H1 (cell line): ENCODE data around the gene GALNT2. TPM values are rescaled to one million over a fixed set of nuclear protein-coding genes. Genes with fewer than 3 reads are reported as not detected.

ENCODE experiments used
- CTCF ChIA-PET: fragments of 300-600 bp; sonication (Branson Sonifier 250); formaldehyde crosslinking; loops from one replicate; lab custom pipeline; 2021; ENCODE audit not compliant: partially characterized antibody; lab: Charles Lee
- POLR2A ChIA-PET: fragments of 300-600 bp; sonication (Branson Sonifier 250); formaldehyde crosslinking; loops from one replicate; lab custom pipeline; 2021; ENCODE audit warnings: inconsistent platforms; ENCODE audit not compliant: partially characterized antibody; lab: Charles Lee
- DNase-seq, 2 experiments: peaks; one replicate each; pipeline versions ENCODE4 v3.0.0 to v3.0.0-alpha.2; 2010 to 2022; ENCODE audit warnings: low spot score in 2 of 2, low read depth in 1 of 2, mixed read lengths in 1 of 2
- FAIRE-seq: peaks from 2 replicates; lab custom pipeline; 2011; peaks lifted over from hg19 to GRCh38; lab: Jason Lieb, UNC
- H2AFZ ChIP-seq: 2 replicates; pipeline ENCODE4 v1.8.1; 2012; ENCODE audit warnings: low read length, inconsistent platforms
- H2AK5ac ChIP-seq: 2 replicates; pipeline ENCODE4 v1.6.1; 2013; ENCODE audit warnings: low read depth, low read length
- H2BK120ac ChIP-seq: replicated peaks from 2 replicates; pipeline ENCODE3; 2013; ENCODE audit warnings: low read depth, low read length, inconsistent platforms
- H2BK12ac ChIP-seq: 2 replicates; pipeline ENCODE4 v1.6.1; 2013; ENCODE audit warnings: low read depth, low read length
- H2BK15ac ChIP-seq: 2 replicates; pipeline ENCODE4 v1.6.1; 2013; ENCODE audit warnings: low read length
- H2BK20ac ChIP-seq: 2 replicates; pipeline ENCODE4 v1.6.1; 2013; ENCODE audit warnings: low read length
- H2BK5ac ChIP-seq: 2 replicates; pipeline ENCODE4 v1.6.1; 2013; ENCODE audit warnings: low read depth, low read length
- H3K14ac ChIP-seq: 2 replicates; pipeline ENCODE4 v1.6.1; 2013; ENCODE audit warnings: inconsistent platforms; ENCODE audit not compliant: insufficient read length
- H3K18ac ChIP-seq: 2 replicates; pipeline ENCODE4 v1.6.1; 2013; ENCODE audit warnings: low read length; ENCODE audit errors: extremely low read depth
- H3K23ac ChIP-seq: 2 replicates; pipeline ENCODE4 v1.6.1; 2013; ENCODE audit warnings: inconsistent platforms; ENCODE audit not compliant: insufficient read length
- H3K23me2 ChIP-seq: 2 replicates; pipeline ENCODE4 v1.6.1; 2013; ENCODE audit warnings: low read depth, low read length
- H3K27ac ChIP-seq: 2 replicates; pipeline ENCODE4 v1.6.1; 2011; ENCODE audit warnings: low read depth, low read length, inconsistent platforms
- H3K27me3 ChIP-seq, 4 experiments: replicated peaks in 1 of 4; 1 replicate in 1 of 4; 2 replicates in 3 of 4; pipeline versions ENCODE4 v1.6.1 to v1.8.1; 2011 to 2013; ENCODE audit warnings: low read length in 3 of 4, mild to moderate bottlenecking in 3 of 4, inconsistent platforms in 2 of 4, mixed read lengths in 2 of 4, moderate library complexity in 1 of 4; ENCODE audit not compliant: control insufficient read depth in 3 of 4, insufficient read depth in 3 of 4; ENCODE audit errors: extremely low read depth in 1 of 4
- H3K36me3 ChIP-seq, 4 experiments: 2 replicates each; pipeline versions ENCODE4 v1.6.1 to v1.8.1; 2011 to 2013; ENCODE audit warnings: mild to moderate bottlenecking in 4 of 4, low read length in 3 of 4, moderate library complexity in 2 of 4, control low read depth in 1 of 4, inconsistent platforms in 1 of 4; ENCODE audit not compliant: insufficient read depth in 4 of 4, control insufficient read depth in 2 of 4
- H3K4ac ChIP-seq: replicated peaks from 2 replicates; pipeline ENCODE3; 2013; ENCODE audit warnings: low read length, low read depth, mixed read lengths, inconsistent platforms; ENCODE audit not compliant: insufficient read length
- H3K4me1 ChIP-seq, 4 experiments: replicated peaks in 1 of 4; 1 replicate in 1 of 4; 2 replicates in 3 of 4; pipeline versions ENCODE4 v1.6.1 to v1.8.1; 2011 to 2013; ENCODE audit warnings: low read length in 3 of 4, inconsistent platforms in 2 of 4, mixed read lengths in 1 of 4; ENCODE audit not compliant: insufficient read depth in 4 of 4, control insufficient read depth in 3 of 4
- H3K4me2 ChIP-seq, 2 experiments: 2 replicates each; pipeline versions ENCODE4 v1.6.1 to v1.8.1; 2011 to 2013; ENCODE audit warnings: low read depth in 2 of 2, low read length in 2 of 2, control low read depth in 1 of 2, inconsistent platforms in 1 of 2, mild to moderate bottlenecking in 1 of 2; ENCODE audit not compliant: insufficient read depth in 1 of 2
- H3K4me3 ChIP-seq, 4 experiments: fragments of 200-600, 300-600 bp in 1 of 4; sonication (generic), shearing (Covaris generic), sonication (Bioruptor Twin) in 1 of 4; 2 replicates each; pipeline versions ENCODE4 v1.5.1 to v1.8.1; 2011 to 2016; ENCODE audit warnings: low read length in 4 of 4, low read depth in 3 of 4, control low read depth in 2 of 4, inconsistent platforms in 2 of 4, mild to moderate bottlenecking in 2 of 4, mixed read lengths in 1 of 4, moderate library complexity in 1 of 4; ENCODE audit not compliant: insufficient read depth in 2 of 4; ENCODE audit errors: extremely low read depth in 1 of 4
- H3K56ac ChIP-seq: replicated peaks from 2 replicates; pipeline ENCODE3; 2013; ENCODE audit warnings: low read depth, mild to moderate bottlenecking, mixed read lengths, low read length, inconsistent platforms; ENCODE audit not compliant: insufficient read length
- H3K79me1 ChIP-seq: 2 replicates; pipeline ENCODE4 v1.6.1; 2013; ENCODE audit warnings: low read depth, low read length, control low read depth
- H3K79me2 ChIP-seq, 2 experiments: 2 replicates each; pipeline versions ENCODE4 v1.6.1 to v1.8.1; 2012 to 2013; ENCODE audit warnings: low read length in 2 of 2, mild to moderate bottlenecking in 2 of 2, inconsistent platforms in 1 of 2; ENCODE audit not compliant: insufficient read depth in 2 of 2, control insufficient read depth in 1 of 2
- H3K9ac ChIP-seq, 4 experiments: replicated peaks in 1 of 4; 1 replicate in 1 of 4; 2 replicates in 3 of 4; pipeline versions ENCODE4 v1.6.1 to v1.8.1; 2011 to 2013; ENCODE audit warnings: low read depth in 3 of 4, low read length in 3 of 4, control low read depth in 2 of 4, mild to moderate bottlenecking in 2 of 4, moderate library complexity in 2 of 4, inconsistent platforms in 1 of 4; ENCODE audit errors: extremely low read depth in 1 of 4
- H3K9me3 ChIP-seq, 2 experiments: 2 replicates each; pipeline versions ENCODE4 v1.6.1 to v1.8.1; 2012 to 2013; ENCODE audit warnings: mild to moderate bottlenecking in 2 of 2, moderate library complexity in 2 of 2, control low read depth in 1 of 2, inconsistent platforms in 1 of 2, low read depth in 1 of 2, low read length in 1 of 2, mixed read lengths in 1 of 2; ENCODE audit not compliant: insufficient read depth in 2 of 2
- H4K20me1 ChIP-seq, 2 experiments: replicated peaks in 1 of 2; 2 replicates each; pipeline versions ENCODE3 to v1.8.1; 2011 to 2013; ENCODE audit warnings: inconsistent platforms in 2 of 2, low read length in 2 of 2, mild to moderate bottlenecking in 1 of 2; ENCODE audit not compliant: insufficient read depth in 2 of 2, control insufficient read depth in 1 of 2
- H4K5ac ChIP-seq: 2 replicates; pipeline ENCODE4 v1.6.1; 2013; ENCODE audit warnings: low read length, low read depth, mixed read lengths, inconsistent platforms; ENCODE audit not compliant: insufficient read length
- H4K8ac ChIP-seq: 2 replicates; pipeline ENCODE4 v1.8.0; 2013; ENCODE audit warnings: mild to moderate bottlenecking, moderate library complexity, low read length, inconsistent platforms; ENCODE audit not compliant: insufficient read depth; ENCODE audit errors: extremely low read depth
- H4K91ac ChIP-seq: replicated peaks from 2 replicates; pipeline ENCODE3; 2013; ENCODE audit warnings: low read length, mixed read lengths, inconsistent platforms; ENCODE audit not compliant: insufficient read length
- ATF3 ChIP-seq: IDR thresholded peaks from 2 replicates; pipeline ENCODE4 v1.6.1; 2011; ENCODE audit warnings: low read depth, mild to moderate bottlenecking, low read length; ENCODE audit not compliant: insufficient read depth
- CEBPB ChIP-seq: IDR thresholded peaks from 2 replicates; pipeline ENCODE4 v1.6.1; 2012; ENCODE audit warnings: low read depth, low read length
- E2F6 ChIP-seq: IDR thresholded peaks from 2 replicates; pipeline ENCODE4 v1.6.1; 2012; ENCODE audit warnings: inconsistent platforms
- EGR1 ChIP-seq: IDR thresholded peaks from 2 replicates; pipeline ENCODE4 v1.6.1; 2011; ENCODE audit warnings: low read depth, low read length, borderline replicate concordance
- HDAC6 ChIP-seq: IDR thresholded peaks from one replicate; pipeline ENCODE4 v1.7.1; 2012; ENCODE audit warnings: low read depth, mild to moderate bottlenecking, inconsistent platforms, low read length, moderate library complexity
- KDM4A ChIP-seq: IDR thresholded peaks from one replicate; pipeline ENCODE4 v1.7.1; 2012; ENCODE audit warnings: low read depth, mild to moderate bottlenecking, moderate library complexity, low read length, inconsistent platforms; ENCODE audit not compliant: severe bottlenecking
- MAX ChIP-seq: IDR thresholded peaks from 2 replicates; pipeline ENCODE4 v1.6.1; 2012; ENCODE audit warnings: inconsistent platforms
- POLR2A ChIP-seq, 2 experiments: IDR thresholded peaks; 1 replicate in 1 of 2; 2 replicates in 1 of 2; pipeline ENCODE4 v1.6.1; 2011; ENCODE audit warnings: low read depth in 2 of 2, low read length in 2 of 2, mild to moderate bottlenecking in 2 of 2; ENCODE audit errors: control extremely low read depth in 1 of 2
- POLR2AphosphoS5 ChIP-seq: IDR thresholded peaks from 2 replicates; pipeline ENCODE4 v1.6.1; 2011; ENCODE audit warnings: low read depth, low read length
- SP1 ChIP-seq: IDR thresholded peaks from 2 replicates; pipeline ENCODE4 v1.6.1; 2011; ENCODE audit warnings: low read depth, low read length
- TCF12 ChIP-seq: IDR thresholded peaks from 2 replicates; pipeline ENCODE4 v1.6.1; 2011; ENCODE audit warnings: low read depth, mild to moderate bottlenecking, low read length
- WGBS, 2 experiments: shearing (Covaris generic) in 1 of 2; methylation state at CpG; one replicate each; pipeline versions ENCODE4 v1.1.6 to v1.1.7; 2013 to 2015; ENCODE audit warnings: low lambda C conversion rate in 2 of 2, mixed read lengths in 2 of 2, inconsistent platforms in 1 of 2, low coverage in 1 of 2, missing lambda C conversion rate in 1 of 2; ENCODE audit not compliant: insufficient replicate concordance in 2 of 2, insufficient coverage in 1 of 2, insufficient read length in 1 of 2; ENCODE audit errors: extremely low coverage in 1 of 2, missing lambda C conversion rate in 1 of 2; 5-methylcytosine and 5-hydroxymethylcytosine counted together
- polyA plus RNA-seq, 7 experiments: library from polyadenylated mRNA; depleted of rRNA in 3 of 7; stranded (reverse) in 5 of 7; unstranded in 2 of 7; fragments of >200 nt in 5 of 7; fragments of 200-250 nt in 2 of 7; gene quantifications; 1 replicate in 5 of 7; 2 replicates in 1 of 7; 4 replicates in 1 of 7; pipeline versions ENCODE4 v1.2.1 to v1.2.3, GENCODE V29; 2011 to 2013; ENCODE audit warnings: missing spikeins in 2 of 7, mixed read lengths in 2 of 7
- total RNA-seq: library from RNA; stranded (reverse); fragmentation: NEBNext Ultra II Directional; extraction: Animal tissue kit (Norgen Biotek cat#: 25700); gene quantifications from 2 replicates; pipeline ENCODE4 v1.2.1, GENCODE V29; 2021

The GALNT2 gene
- total and polyA plus RNA-seq, 2 of the 8 experiments (the other 6 are each of a cell fraction or from before 2014, with no cell fraction given), result 34.5 to 75.3 TPM

GRCh38 chr1:230188826-230189225 is 121.8 kb downstream of the GALNT2 start:
- 76% methylated on average over 6 of the region's 6 CpGs; no CpG with 5 or more reads in 1 of the 2 experiments for WGBS, 2 experiments
- Histone ChIP-seq H3K9ac (no peak overlapping the region), H4K5ac (no peak overlapping the region), H3K4me3 (no peak overlapping the region), H3K79me2 (no peaks in the 10 kb centered on the region), H3K23me2 (no peaks in the 10 kb centered on the region; the same call in 1 of the 2 replicates), H4K8ac (no peak overlapping the region), H2BK15ac (no peak overlapping the region), H3K27ac (no peak overlapping the region), H4K91ac (no peak overlapping the region), H3K36me3 (no peaks in the 10 kb centered on the region), H2AK5ac (no peak overlapping the region; the same call in 1 of the 2 replicates), H3K79me1 (peaks cover 2% of the 10 kb centered on the region; the same call in 1 of the 2 replicates), H2BK120ac (no peak overlapping the region), H3K23ac (no peak overlapping the region), H3K4me2 (no peak overlapping the region), H2BK5ac (no peak overlapping the region), H3K56ac (no peak overlapping the region), H2AFZ (no peak overlapping the region), H3K4ac (no peak overlapping the region), H2BK20ac (no peak overlapping the region), H4K20me1 (no peaks in the 10 kb centered on the region), H3K9me3 (no peaks in the 10 kb centered on the region), H3K14ac (no peak overlapping the region), H2BK12ac (no peak overlapping the region), H3K18ac (no peak overlapping the region), H3K27me3 (no peaks in the 10 kb centered on the region), H3K4me1 (peaks cover 4 to 10% (median 9%) of the 10 kb centered on the region in 4 experiments)
- ChIA-PET POLR2A (no interaction called here), CTCF (interaction anchor here (0.8 kb wide), 1 partner anchor 32 kb away, joined by 3 read pairs; no protein-coding TSS in a partner anchor)
- DNase-seq, result no peak
- FAIRE-seq, result no peak
- no peak for TF ChIP-seq CEBPB
- no peak for TF ChIP-seq POLR2A (IDR thresholded peaks at IDR 0.05; ENCODE audit: control extremely low read depth in 1 of 2, low read depth in 2 of 2, low read length in 2 of 2)
- TF ChIP-seq EGR1, result no peak
- no peak for TF ChIP-seq KDM4A
- TF ChIP-seq SP1, result no peak
- TF ChIP-seq MAX, result no peak
- TF ChIP-seq E2F6, result no peak
- TF ChIP-seq ATF3, result no peak
- no peak for TF ChIP-seq TCF12
- TF ChIP-seq POLR2AphosphoS5, result no peak
- no peak for TF ChIP-seq HDAC6
